GM12892 (cell line): ENCODE results near the gene CPNE4.

ENCODE experiments used
- POLR2A ChIP-seq: IDR thresholded peaks from 2 replicates; pipeline ENCODE4 v1.6.1; 2011; ENCODE audit warnings: low read depth, low read length, control low read depth
- POLR2AphosphoS5 ChIP-seq: IDR thresholded peaks from 2 replicates; pipeline ENCODE4 v1.6.1; 2011; ENCODE audit warnings: low read depth, low read length, control low read depth

DNA sequence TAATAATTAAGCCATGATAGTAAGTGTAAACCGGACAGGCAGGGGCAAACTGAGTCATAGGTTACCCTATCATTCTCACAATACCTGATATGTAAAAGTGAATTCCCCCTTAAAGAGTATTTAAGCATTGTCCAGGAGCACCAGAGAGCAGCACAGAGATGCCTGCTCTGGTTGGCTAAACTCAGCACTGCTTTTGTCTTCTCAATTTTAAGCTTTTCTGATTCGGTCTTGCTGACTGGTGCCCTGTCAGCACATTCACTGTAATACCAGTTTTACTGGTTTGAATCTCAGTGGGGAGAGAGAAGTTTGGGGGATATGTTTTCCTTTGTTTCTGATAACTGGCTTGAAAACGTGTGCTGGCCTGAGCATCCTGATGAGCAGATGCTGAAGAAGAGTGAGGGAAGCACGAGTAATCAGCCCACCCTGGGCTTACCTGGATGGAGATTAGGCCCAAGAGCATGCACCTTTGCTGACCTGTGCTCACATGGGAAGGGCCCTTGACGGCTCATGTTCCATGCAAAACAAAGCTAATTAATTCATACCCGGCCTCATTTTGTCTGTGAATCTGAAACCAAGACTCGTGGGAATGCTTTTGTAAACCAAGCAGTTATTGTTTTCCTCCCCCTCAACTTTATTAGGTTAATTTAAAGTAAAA lies 323.6 kb downstream of the CPNE4 start:
- TF ChIP-seq POLR2A (no peak), POLR2AphosphoS5 (no peak)
